SU-DHL-6 (cell line): Measurements from ENCODE around the gene CSTF2.

ENCODE experiments used
- H2AFZ ChIP-seq: fragments of 200-600 bp; sonication (generic); 2 replicates; pipeline ENCODE4 v1.6.1; 2014; ENCODE audit warnings: low read depth, mild to moderate bottlenecking, moderate library complexity, mixed read lengths, antibody characterized with exemption, low read length; ENCODE audit not compliant: severe bottlenecking
- H3F3A ChIP-seq: fragments of 200-600 bp; shearing (Covaris generic); 2 replicates; pipeline ENCODE4 v1.6.0; 2016; ENCODE audit warnings: antibody characterized with exemption, mild to moderate bottlenecking; ENCODE audit not compliant: insufficient read depth
- H3K27ac ChIP-seq: fragments of 200-600 bp; sonication (generic); 2 replicates; pipeline ENCODE4 v1.5.1; 2016; ENCODE audit warnings: low read depth, mild to moderate bottlenecking, low read length, moderate library complexity, mixed read lengths
- H3K27me3 ChIP-seq: fragments of 200-600 bp; sonication (generic), shearing (Covaris generic); 2 replicates; pipeline ENCODE4 v1.6.0; 2014; ENCODE audit warnings: mild to moderate bottlenecking, low read length
- H3K36me3 ChIP-seq: fragments of 200-600 bp; sonication (generic); 2 replicates; pipeline ENCODE4 v1.6.1; 2014; ENCODE audit warnings: mild to moderate bottlenecking, low read length, mixed read lengths
- H3K4me2 ChIP-seq: fragments of 300-600, 200-600 bp; shearing (Covaris generic), sonication (generic); 2 replicates; pipeline ENCODE4 v1.6.0; 2014; ENCODE audit warnings: low read length, low read depth, mild to moderate bottlenecking; ENCODE audit not compliant: poor library complexity, severe bottlenecking
- H3K4me3 ChIP-seq: fragments of 200-600 bp; sonication (generic); 2 replicates; pipeline ENCODE4 v1.5.1; 2014; ENCODE audit warnings: antibody characterized with exemption, low read length, mild to moderate bottlenecking, mixed read lengths; ENCODE audit not compliant: insufficient read depth, poor library complexity, severe bottlenecking
- H3K79me2 ChIP-seq: fragments of 200-600 bp; sonication (generic); 2 replicates; pipeline ENCODE4 v1.6.1; 2014; ENCODE audit warnings: mild to moderate bottlenecking, low read length, moderate library complexity; ENCODE audit not compliant: insufficient read depth
- H3K9ac ChIP-seq: fragments of 200-600 bp; sonication (generic); 2 replicates; pipeline ENCODE4 v1.7.0; 2014; ENCODE audit warnings: mild to moderate bottlenecking, low read length
- H3K9me2 ChIP-seq: fragments of 200-600 bp; sonication (generic); replicated peaks from 2 replicates; pipeline ENCODE4 v1.6.1; 2014; ENCODE audit warnings: low read length; ENCODE audit not compliant: insufficient read depth
- H3K9me3 ChIP-seq: fragments of 200-600 bp; sonication (generic); 2 replicates; pipeline ENCODE4 v1.6.1; 2014; ENCODE audit warnings: low read length, mixed read lengths; ENCODE audit not compliant: insufficient read depth
- H4K20me1 ChIP-seq: fragments of 200-600 bp; sonication (generic); 2 replicates; pipeline ENCODE4 v1.6.1; 2014; ENCODE audit warnings: low read depth, mild to moderate bottlenecking, antibody characterized with exemption, low read length, moderate library complexity, mixed read lengths
- CTCF ChIP-seq: fragments of 200-600 bp; sonication (generic); IDR thresholded peaks from one replicate; pipeline ENCODE4 v1.5.1; 2017; ENCODE audit warnings: antibody characterized with exemption, mild to moderate bottlenecking, low read length, moderate library complexity; ENCODE audit not compliant: insufficient read depth, poor library complexity, severe bottlenecking
- EZH2phosphoT487 ChIP-seq: fragments of 200-600 bp; sonication (generic), shearing (Covaris generic); conservative IDR thresholded peaks from 2 replicates; pipeline ENCODE4 v1.6.1; 2018; ENCODE audit warnings: mild to moderate bottlenecking, antibody characterized with exemption, low read length, moderate library complexity, mixed read lengths

The CSTF2 gene

DNA sequence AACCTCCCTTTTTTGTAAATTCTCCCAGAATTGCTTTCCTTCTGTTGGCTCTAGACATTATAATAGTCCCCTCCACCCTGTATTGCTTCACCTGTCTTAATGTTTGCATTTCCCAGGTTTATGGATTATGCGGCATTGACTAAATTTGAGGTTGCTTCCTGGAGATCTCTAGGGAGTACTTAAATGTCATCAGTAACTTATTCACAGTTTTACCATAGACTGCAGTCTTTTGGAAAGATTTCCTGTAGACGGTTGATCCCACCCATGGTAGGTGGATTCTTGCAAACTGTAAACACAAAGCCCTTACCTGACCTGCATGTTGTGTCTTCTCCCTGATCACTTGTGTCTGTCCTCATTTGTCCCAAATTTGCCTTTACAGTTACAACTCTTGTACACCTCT, 60.2 kb downstream of the CSTF2 start:
- H3F3A ChIP-seq, result no peaks in the 10 kb centered on the region
- no peaks in the 10 kb centered on the region for H4K20me1 ChIP-seq
- H3K4me2 ChIP-seq, result no peak overlapping the region
- TF ChIP-seq CTCF (no peak), EZH2phosphoT487 (no peak)
- no peaks in the 10 kb centered on the region for H3K36me3 ChIP-seq
- no peak overlapping the region for H3K9ac ChIP-seq
- no peak overlapping the region for H2AFZ ChIP-seq
- no peak overlapping the region for H3K27ac ChIP-seq
- no peaks in the 10 kb centered on the region for H3K27me3 ChIP-seq
- H3K9me2 ChIP-seq, result no peaks in the 10 kb centered on the region
- no peaks in the 10 kb centered on the region for H3K79me2 ChIP-seq
- H3K9me3 ChIP-seq, result no peaks in the 10 kb centered on the region
- no peak overlapping the region for H3K4me3 ChIP-seq

DNA sequence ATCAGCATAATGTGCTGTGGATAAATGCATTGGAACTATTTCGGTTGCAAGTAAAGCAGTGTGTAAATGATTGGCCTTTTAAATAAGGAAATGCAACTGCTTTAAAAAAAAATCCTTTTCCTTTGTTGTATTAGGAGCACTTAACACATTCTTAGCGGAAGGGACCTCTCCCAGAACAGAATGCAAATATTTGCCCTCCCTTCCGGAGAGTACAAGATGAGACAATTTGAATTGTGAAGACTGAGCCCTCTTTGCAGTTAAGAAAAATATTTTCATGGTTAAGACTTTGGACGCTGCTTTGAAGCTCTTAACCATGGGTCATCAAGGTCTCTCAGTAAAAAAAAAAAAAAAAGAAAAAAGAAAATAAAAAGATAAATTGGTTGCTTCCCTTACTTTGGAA, 63.5 kb downstream of the CSTF2 start:
- Histone ChIP-seq H3K79me2 (no peaks in the 10 kb centered on the region), H2AFZ (no peak overlapping the region), H3K9me2 (no peaks in the 10 kb centered on the region), H3K27me3 (no peaks in the 10 kb centered on the region), H3K9ac (no peak overlapping the region), H3F3A (no peaks in the 10 kb centered on the region), H3K9me3 (no peaks in the 10 kb centered on the region), H3K4me3 (no peak overlapping the region), H3K4me2 (no peak overlapping the region), H3K27ac (no peak overlapping the region), H3K36me3 (no peaks in the 10 kb centered on the region), H4K20me1 (no peaks in the 10 kb centered on the region)
- TF ChIP-seq CTCF (no peak), EZH2phosphoT487 (no peak)
